Nephron progenitor cell (in vitro differentiated cells): ENCODE data around the gene OPTC.

Experiments used
- DNase-seq: peaks from one replicate; pipeline ENCODE4 v3.0.0; 2021
- H3K27ac Mint-ChIP-seq: 2 replicates; pipeline ENCODE4 v1.8.0; 2021; ENCODE audit warnings: mild to moderate bottlenecking, moderate library complexity, mixed read lengths
- H3K27me3 Mint-ChIP-seq: 2 replicates; pipeline ENCODE4 v1.8.0; 2021; ENCODE audit warnings: mild to moderate bottlenecking, low read depth, mixed read lengths; ENCODE audit not compliant: poor library complexity
- H3K36me3 Mint-ChIP-seq: 2 replicates; pipeline ENCODE4 v1.8.0; 2021; ENCODE audit warnings: low read depth, mixed read lengths
- H3K4me1 Mint-ChIP-seq: 2 replicates; pipeline ENCODE4 v1.8.0; 2021; ENCODE audit warnings: mixed read lengths
- H3K4me3 Mint-ChIP-seq: 2 replicates; pipeline ENCODE4 v1.8.0; 2021; ENCODE audit warnings: mild to moderate bottlenecking, moderate library complexity, mixed read lengths
- H3K9me3 Mint-ChIP-seq: 2 replicates; pipeline ENCODE4 v1.8.0; 2021; ENCODE audit warnings: mild to moderate bottlenecking, moderate library complexity, mixed read lengths
- TF ChIP-seq, protein P1 (sequence below): fragments of 200-600 bp; sonication (generic); IDR thresholded peaks from 2 replicates; pipeline ENCODE4 v1.5.0; 2021; ENCODE audit warnings: antibody characterized with exemption

The OPTC gene

DNA sequence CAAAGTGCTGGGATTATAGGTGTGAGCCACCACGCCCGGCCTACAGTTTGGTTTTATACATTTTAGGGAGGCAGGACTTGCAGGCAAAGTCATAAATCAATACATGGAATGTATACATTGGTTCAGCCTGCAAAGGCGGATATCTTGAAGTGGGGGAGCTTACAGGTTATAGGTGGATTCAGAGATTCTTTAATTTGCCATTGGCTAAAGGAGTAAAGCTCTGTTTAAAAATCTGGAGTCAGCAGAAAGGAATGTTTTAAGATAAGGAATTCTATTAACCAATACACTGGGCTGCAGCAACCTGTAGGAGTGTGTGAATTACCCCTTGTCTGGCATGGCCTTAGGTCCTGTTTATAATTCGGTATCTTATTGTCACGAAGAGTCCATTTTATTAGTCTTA lies 57.6 kb downstream of the OPTC start:
- Mint-ChIP-seq H3K4me3 (no peak overlapping the region), H3K4me1 (peaks cover 62% of the 10 kb centered on the region), H3K27me3 (peaks cover 2% of the 10 kb centered on the region), H3K27ac (no peak overlapping the region), H3K9me3 (no peaks in the 10 kb centered on the region), H3K36me3 (no peaks in the 10 kb centered on the region)
- DNase-seq: no peak
- TF ChIP-seq, protein P1, sequence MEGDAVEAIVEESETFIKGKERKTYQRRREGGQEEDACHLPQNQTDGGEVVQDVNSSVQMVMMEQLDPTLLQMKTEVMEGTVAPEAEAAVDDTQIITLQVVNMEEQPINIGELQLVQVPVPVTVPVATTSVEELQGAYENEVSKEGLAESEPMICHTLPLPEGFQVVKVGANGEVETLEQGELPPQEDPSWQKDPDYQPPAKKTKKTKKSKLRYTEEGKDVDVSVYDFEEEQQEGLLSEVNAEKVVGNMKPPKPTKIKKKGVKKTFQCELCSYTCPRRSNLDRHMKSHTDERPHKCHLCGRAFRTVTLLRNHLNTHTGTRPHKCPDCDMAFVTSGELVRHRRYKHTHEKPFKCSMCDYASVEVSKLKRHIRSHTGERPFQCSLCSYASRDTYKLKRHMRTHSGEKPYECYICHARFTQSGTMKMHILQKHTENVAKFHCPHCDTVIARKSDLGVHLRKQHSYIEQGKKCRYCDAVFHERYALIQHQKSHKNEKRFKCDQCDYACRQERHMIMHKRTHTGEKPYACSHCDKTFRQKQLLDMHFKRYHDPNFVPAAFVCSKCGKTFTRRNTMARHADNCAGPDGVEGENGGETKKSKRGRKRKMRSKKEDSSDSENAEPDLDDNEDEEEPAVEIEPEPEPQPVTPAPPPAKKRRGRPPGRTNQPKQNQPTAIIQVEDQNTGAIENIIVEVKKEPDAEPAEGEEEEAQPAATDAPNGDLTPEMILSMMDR: no peak

DNA sequence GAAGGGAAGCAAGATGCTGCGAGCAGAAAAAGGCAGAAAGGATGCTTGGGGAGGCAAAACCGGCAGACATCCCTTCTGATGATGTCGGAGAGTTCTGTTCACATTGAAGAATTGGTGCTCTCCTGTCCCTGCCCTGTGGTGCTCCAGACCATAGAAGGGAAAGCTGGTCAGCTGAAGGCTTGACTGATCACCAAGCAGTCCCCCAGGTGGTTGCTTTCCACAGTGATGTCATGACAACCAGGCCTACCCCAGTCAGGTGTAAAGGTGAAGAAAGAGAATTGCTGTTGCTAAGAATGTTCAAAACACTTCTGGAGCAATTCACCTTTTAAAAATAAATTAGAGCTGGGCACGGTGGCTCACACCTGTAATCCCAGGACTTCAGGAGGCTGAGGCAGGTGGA lies 59.5 kb downstream of the OPTC start:
- Mint-ChIP-seq H3K4me1 (peaks cover 69% of the 10 kb centered on the region), H3K36me3 (no peaks in the 10 kb centered on the region), H3K4me3 (no peak overlapping the region), H3K27ac (peak overlapping the region; percentile 52), H3K27me3 (peaks cover 11% of the 10 kb centered on the region), H3K9me3 (no peaks in the 10 kb centered on the region)
- TF ChIP-seq, protein P1: no peak
- no peak for DNase-seq

DNA sequence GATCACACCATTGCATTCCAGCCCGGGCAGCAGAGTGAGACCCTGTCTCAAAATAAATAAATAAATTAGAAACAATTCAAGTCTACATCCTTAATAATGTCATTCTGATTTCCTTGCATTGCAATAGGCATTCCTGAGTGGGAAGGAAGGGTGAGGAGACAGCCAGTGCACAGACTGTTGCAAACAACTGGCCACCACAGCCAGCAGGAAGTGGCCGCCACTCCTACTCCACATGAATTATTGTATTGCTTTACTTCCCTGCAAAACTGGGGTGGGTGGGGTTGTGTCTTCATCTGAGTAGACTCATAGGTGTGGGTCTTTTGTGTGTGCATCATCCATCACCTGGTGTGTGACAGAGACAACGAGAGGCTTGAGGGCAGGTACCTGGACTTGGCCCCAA lies 60.1 kb downstream of the OPTC start:
- H3K9me3 Mint-ChIP-seq: no peaks in the 10 kb centered on the region
- H3K4me3 Mint-ChIP-seq: peak overlapping the region; percentile 25
- H3K27me3 Mint-ChIP-seq: peaks cover 13% of the 10 kb centered on the region
- H3K36me3 Mint-ChIP-seq: no peaks in the 10 kb centered on the region
- no peak overlapping the region for H3K27ac Mint-ChIP-seq
- H3K4me1 Mint-ChIP-seq: peaks cover 69% of the 10 kb centered on the region
- TF ChIP-seq, protein P1: no peak
- no peak for DNase-seq

DNA sequence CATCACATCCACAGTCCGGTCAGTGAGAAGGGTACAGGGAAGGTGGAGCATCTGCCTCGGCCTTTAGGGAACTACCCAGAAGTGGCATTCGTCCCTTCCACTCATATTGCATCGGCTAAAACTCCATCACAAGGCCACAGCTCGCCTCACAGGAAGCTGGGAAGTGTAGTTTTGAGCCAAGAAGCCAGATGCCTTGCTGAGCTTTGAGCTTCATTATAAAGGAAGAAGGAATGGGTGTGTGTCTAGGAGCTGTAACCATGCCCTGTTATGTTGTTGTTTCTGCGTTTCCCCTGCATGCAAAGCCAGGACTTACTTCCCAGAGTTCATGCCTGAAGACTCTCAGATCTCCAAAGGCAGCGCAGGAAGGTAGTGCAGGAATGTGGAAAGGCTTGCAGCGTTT lies 61.1 kb downstream of the OPTC start:
- Mint-ChIP-seq H3K27me3 (peaks cover 14% of the 10 kb centered on the region), H3K4me1 (peaks cover 70% of the 10 kb centered on the region), H3K9me3 (no peaks in the 10 kb centered on the region), H3K4me3 (peak overlapping the region; percentile 68), H3K27ac (peak overlapping the region; percentile 91), H3K36me3 (no peaks in the 10 kb centered on the region)
- TF ChIP-seq, protein P1: no peak
- DNase-seq: no peak

DNA sequence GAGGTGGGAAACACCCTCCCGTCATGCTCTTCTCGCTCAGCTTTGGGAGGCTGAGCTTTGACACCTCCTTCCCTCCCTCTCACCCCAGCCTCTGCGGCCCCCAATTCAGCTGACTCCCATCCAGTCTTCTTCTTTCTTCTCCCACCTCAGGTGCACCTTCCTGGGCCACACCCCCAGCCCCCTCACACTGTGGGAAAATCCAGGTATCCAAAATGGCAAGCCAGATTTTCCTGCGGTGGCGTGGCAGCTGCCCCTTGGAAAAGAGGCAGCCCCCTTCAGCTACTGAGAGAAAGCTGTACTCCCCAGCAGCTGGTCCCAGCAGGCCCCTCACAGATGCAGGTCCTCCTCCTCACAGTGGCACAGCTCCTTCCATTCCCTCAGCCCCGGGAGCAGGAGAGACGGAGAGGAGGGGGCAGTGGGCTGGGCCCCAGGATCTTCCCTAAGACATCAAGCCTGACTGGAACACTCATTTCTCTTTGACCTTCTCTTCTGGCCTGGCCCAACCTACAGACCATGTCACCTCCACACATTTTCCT lies 61.6 kb downstream of the OPTC start:
- H3K4me1 Mint-ChIP-seq: peaks cover 70% of the 10 kb centered on the region
- H3K27me3 Mint-ChIP-seq: peaks cover 14% of the 10 kb centered on the region
- TF ChIP-seq, protein P1: no peak
- no peaks in the 10 kb centered on the region for H3K9me3 Mint-ChIP-seq
- peak overlapping the region; percentile 68 for H3K4me3 Mint-ChIP-seq
- DNase-seq: no peak
- no peaks in the 10 kb centered on the region for H3K36me3 Mint-ChIP-seq
- H3K27ac Mint-ChIP-seq: peak overlapping the region; percentile 91
